GM18511 (cell line): ENCODE measurements around the gene C1orf159.
"Not testable (repeated sequence)": the region's sequence is repeated elsewhere in the genome, so short reads cannot be mapped to it uniquely, and the experiment has no call there.

ENCODE experiments used
- ATAC-seq: cut with Tn5 transposase; IDR thresholded peaks from one replicate; pipeline ENCODE4 v1.9.1; 2021; ENCODE audit warnings: mild to moderate bottlenecking, moderate library complexity; ENCODE audit not compliant: unreplicated experiment

The C1orf159 gene

DNA sequence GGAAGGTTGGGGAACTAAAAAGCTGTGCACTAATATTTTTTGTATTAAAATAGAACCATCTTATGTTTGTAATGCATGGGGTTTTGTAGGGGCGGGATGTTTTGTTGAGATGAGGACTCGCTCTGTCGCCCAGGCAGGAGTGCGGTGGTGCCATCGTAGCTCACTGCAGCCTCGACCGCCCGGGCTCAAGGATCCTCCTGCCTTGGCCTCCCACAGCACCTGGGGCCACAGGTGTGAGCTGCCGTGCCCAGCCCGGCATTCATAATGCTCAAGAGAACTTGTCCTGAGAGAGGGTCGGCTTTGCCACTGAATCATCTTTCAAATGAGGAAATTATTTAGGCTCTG, 3.0 kb upstream of the C1orf159 start:
- ATAC-seq = no peak

DNA sequence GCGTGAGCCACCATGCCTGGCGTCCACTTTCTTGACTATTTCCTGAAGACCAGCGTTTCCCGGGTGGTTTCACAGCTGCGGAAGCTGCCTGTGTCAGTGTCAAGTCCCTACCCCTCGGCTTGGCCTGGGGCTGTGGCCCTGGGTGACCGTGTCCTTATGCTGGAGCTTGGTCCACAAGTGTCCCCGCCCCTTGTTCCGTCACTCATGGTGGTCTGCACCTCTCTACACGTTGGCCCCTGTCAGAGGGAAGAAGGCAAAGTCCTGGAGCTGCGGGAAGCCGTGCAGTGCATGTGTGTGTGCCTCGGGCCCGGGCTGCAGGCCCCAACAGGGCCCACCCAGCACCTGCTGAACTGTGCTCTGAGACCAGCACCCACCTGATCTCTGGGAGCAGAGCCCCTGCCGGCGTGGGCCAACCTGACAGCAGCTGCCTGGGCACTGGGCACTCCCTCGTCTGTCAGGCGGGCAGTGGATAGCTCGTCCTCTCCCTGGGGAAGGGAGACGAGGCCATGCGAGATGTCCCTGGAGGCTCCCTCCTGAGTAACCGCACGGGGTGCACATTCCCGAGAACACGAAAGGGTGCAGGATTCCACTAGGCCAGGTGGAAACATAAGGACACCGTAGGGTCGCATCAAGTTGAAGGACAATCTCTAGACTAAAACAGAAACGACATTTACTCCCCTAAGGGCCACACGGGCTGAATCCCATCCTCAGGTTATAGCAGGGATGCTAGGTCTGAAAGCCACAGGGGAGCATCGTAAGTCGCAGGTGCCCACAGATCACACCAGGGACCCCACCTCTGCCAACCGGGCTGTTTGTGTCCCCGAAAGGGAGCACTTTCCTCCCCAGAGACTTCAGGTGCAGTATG, 2.4 kb upstream of the C1orf159 start:
- no peak for ATAC-seq

DNA sequence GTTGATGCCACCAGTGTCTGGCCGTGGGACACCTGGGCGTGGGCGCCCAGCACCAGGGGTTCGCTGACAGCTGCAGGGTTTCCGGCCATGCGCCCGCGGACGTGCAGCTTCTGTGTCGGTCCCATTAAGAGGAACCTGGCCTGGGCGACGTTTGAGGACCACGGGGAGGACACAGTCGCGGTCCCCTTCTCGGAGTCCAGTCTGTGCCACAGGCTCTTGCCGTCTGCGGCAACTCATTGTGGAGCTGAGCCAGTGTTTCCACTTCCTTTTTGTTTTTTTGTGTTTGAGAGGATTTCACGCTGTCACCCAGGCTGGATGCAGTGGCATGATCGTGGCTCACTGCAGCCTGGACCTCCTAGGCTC, 1.6 kb upstream of the C1orf159 start:
- ATAC-seq = no peak

DNA sequence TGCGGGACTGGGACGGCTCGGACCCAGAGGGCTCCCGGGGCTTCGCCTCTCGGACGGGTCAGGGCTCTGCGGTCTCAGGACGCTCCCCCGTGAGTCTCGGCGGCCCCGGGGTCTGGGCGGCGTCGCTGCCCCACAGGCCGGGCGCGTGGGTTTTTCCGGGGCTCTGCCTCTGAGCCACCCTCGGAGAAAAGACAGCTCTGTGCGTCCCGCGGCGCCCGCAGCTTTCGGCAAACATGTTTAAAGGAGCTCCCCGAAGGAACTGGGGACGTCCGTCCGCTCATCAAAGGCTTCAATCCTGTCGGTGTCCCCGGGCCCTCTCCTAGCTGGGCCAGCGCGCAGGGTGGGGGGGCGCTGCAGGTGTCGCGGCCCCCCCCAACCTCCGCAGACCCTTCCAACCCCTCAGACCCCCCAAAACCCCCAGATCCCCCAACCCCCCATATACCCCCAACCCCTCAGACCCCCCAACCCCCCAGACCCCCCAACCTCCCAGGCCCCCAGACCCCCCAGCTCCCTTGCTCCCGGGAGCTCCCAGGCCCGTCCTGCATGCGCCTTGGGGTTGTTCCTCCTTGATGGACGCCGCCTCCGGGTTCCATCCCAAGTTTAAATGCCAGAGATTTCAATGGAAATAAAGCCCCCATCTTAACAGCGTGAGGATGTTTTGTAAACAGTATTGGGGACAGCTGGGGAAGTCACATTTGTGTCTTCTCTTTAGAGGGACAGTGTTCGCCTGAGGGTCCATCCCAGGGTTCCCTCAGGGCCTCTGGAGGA, 996 bp upstream of the C1orf159 start:
- no peak for ATAC-seq

DNA sequence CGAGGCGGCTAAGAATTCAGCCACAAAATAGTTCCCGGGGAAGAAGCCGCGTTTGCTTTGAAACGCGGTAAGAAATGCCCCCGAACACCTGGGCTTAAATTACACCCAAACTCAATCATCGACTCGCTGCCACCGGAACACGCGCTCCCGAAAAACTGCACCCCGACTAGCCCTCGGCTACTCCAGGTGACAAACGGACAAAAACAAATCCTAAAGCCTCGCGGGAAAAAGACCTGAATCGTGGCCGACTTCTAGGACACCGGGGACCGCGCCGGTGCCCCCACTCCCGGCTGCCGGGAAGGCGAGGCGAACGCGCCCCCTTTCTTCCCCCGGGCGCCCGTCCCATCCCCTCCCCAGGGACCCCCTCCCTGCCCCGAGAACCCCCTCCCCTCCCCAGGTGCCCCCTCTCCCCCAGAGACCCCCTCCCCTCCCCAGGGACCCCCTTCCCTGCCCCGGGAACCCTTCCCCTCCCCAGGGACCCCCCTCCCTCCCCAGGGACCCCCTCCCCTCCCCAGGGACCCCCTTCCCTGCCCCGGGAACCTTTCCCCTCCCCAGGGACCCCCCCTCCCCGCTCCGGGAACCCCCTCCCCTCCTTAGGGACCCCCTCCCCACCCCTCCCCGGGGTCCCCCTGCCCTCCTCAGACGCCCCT, 628 bp downstream of the C1orf159 start:
- ATAC-seq = no peak

DNA sequence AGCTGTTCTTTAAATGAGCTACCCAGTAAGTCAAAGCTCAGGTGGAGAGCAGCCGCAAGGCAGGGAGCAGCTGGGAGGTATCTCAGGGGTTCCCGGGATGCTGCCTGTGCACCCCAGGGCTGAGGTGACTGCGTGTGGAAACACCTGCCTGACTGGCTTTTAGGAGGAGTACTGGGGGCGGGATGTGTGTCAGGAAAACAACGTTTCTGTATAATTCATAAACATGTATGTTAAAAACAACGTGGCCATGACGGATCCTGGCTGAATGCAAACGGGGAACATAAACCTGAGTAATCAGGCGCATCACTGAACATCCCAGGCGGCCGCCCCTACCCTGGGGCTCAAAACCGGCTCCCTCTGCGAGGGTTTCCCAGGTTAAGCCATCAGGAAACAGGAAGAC, 1.5 kb downstream of the C1orf159 start:
- no peak for ATAC-seq

DNA sequence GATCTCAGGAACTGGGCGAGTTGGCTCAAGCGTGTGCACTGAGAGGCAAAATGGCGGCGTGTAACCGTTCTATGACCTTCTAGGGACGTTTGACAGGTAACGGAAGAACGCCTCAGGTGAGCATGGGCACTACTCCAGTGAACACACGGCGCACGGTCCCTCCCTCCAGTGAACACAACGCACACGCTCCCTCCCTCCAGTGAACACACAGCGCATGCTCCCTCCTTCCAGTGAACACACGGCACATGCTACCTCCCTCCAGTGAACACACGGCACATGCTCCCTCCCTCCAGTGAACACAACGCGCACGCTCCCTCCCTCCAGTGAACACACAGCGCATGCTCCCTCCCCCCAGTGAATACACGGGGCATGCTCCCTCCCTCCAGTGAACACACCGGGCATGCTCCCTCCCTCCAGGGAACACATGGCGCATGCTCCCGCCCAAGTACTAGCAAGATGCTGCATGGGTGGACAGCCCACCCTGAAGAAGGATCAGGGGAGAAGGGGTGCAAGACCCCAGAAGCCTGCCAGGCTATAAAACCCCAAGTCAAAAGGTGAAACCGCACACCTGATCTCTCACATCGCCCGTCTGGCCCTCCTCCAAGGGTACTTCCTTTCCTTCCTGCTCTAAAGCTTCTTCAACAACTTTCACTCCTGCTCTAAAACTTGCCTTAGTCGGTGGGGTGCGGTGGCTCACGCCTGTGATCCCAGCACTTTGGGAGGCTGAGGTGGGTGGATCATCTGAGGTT, 3.5 kb downstream of the C1orf159 start:
- ATAC-seq = no peak

DNA sequence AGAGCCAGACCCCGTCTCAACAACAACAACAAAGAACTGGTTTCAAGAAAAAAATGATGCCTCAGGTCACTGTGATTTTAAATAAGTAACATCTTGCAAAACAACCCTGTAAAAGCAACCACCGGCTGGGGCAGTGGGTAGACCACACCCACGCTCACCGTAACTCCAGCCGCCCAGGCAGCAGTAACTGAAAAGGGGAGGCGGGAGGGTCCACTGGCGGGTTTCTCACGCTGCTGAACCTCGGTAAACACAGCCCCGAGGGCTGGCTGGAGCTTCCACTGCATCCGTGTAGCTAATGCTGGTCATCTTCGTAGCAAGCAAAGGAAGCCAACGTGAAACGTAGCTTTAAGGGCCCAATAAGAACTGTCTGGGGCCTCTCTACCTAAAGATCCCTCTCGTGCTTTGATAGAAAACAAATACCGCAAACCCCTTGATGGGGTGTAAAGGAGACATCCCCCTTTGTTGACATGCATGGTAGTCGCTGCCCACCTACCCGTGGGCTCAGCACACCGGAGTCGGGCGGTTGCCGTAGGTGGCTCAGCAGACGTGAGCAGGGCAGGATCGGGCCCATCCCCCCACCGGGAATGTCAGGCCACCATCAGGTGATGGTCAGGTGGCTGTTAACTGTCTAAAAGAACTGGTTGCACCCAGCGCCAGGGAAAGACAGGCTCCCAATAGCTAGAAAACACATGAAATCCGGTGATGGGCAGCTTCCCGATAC, 4.2 kb downstream of the C1orf159 start:
- ATAC-seq = no peak

DNA sequence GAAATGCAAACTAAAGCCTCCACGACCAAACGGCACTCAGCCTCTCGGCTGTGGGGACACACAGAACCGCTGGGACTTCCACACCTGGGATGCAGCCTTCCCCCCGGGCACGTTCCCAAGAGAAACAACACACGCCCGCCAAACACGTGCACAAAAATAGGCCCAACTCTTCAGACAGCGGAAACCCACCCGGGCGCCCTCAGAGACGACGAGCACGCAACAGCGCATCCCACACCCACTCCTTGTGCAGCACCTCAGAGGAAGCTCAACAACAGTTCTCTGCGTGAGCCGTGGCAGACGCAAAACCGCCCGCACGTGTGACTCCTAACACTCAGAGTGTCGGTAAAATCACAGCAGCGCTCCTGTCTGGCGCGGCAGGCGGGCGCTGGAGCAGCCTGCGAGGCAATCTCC, 5.3 kb downstream of the C1orf159 start:
- no peak for ATAC-seq

DNA sequence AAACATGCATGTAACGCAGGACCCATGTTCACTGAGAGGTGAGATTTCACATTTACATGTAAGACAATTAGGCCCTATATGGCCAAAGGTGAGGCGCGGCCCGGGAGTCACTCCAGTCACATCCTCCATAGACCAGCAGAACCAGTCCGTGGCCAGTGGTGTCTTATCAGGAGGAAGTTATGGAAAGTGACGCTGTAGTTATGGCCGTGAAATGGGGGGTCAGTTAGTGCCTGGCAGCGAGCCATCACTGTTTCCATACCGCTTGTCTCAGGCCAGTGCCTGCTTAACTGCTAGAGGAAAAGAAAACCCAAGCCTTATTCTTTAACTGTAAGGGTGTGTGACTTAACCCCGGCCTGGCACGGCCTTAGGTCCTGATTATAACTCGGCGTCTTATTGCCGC, 6.1 kb downstream of the C1orf159 start:
- ATAC-seq = no peak

DNA sequence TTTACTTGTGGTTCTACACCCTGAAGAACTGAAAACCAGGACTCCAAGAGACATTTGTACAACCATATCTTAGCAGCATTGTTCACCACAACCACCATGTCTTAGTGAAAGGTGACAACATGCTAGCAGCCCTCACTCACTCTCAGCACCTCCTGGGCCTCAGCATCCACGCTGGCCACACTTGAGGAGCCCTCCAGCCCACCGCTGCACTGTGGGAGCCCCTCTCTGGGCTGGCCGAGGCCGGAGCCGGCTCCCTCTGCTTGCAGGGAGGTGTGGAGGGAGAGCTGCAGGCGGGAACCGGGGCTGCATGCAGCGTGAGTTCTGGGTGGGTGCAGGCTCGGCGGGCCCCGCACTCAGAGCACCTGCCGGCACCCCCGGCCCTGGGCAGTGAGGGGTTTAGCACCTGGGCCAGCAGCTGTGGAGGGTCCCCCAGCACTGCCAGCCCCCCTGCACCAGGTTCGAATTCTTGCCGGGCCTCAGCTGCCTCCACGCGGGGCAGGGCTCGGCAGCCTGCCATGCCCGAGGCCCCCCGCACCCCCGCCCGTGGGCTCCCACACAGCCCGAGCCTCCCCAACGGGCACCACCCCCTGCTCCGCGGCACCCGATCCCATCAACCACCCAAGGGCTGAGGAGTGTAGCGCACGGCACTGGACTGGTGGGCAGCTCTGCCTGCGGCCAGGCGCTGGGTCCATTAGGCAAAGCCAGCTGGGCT, 9.2 kb downstream of the C1orf159 start:
- no peak for ATAC-seq

DNA sequence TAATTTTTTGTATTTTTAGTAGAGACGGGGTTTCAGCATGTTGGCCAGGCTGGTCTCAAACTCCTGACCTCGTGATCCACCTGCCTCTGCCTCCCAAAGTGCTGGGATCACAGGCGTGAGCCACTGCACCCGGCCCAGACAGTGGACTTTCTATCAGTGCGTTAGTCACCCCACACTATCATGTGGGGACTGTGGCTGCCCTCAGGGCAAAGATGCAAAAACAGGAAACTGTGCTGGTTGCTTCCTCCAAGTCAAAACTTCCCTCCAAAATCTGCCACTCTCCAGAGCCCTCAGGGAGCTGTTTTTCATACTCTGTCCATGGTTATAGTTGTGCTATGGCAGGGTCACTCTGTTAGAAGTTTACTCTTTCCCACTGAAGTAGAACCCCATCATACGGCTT, 11.7 kb downstream of the C1orf159 start:
- not testable (repeated sequence) for ATAC-seq

DNA sequence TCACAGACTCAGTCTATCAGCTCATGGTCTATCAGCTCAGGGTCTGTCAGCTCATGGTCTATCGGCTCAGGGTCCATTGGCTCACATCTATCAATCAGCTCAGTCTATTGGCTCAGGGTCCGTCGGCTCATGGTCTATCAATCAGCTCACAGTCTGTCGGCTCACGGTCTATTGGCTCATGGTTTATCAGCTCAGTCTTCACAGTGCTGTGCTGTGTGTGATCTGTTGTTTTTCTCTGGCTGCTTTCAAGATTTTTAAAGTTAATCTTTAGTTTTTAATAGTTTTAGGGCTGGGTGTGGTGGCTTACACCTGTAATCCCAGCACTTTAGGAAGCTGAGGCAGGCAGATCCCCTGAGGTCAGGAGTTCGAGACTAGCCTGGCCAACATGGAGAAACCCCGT, 14.4 kb downstream of the C1orf159 start:
- no peak for ATAC-seq

DNA sequence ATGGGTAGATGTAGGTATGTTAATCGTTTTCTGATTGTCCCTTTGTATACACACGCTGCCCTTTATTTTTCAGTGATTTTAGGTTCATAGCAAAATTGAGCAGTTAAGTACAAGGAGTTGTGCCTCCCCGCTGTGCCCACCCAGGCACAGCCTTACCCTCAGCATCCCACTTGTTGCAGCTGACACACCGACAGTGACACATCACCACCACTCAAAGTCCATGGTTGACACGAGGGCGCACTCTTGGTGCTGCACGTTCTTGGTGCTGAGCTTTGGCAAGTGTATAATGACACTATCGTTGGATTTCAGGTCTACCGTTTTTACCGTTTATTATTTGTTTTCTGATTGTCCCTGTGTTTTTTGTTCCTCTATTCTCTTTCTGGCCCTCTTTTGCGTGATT, 15.6 kb downstream of the C1orf159 start:
- ATAC-seq = no peak

DNA sequence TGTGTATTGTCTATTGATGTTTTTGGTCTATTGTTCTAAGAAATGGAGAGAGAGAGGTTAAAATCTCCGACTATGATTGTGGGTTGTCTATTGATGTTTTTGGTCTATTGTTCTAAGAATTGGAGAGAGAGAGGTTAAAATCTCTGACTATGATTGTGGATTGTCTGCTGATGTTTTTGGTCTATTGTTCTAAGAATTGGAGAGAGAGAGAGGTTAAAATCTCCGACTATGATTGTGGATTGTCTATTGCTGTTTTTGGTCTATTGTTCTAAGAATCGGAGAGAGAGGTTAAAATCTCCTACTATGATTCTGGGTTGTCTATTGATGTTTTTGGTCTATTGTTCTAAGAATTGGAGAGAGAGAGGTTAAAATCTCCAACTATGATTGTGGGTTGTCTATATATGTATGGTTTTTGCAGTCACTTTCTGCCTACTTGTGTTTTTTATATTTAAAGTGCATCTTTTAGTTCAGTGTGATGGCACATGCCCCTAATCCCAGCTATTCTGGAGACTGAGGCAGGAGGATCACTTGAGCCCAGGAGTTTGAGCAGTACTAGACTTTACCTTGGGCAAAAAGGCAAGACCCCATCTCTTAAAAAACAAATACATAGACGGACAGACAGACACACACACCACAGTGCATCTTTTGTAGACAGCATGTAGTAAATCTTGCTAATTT, 16.2 kb downstream of the C1orf159 start:
- no peak for ATAC-seq

DNA sequence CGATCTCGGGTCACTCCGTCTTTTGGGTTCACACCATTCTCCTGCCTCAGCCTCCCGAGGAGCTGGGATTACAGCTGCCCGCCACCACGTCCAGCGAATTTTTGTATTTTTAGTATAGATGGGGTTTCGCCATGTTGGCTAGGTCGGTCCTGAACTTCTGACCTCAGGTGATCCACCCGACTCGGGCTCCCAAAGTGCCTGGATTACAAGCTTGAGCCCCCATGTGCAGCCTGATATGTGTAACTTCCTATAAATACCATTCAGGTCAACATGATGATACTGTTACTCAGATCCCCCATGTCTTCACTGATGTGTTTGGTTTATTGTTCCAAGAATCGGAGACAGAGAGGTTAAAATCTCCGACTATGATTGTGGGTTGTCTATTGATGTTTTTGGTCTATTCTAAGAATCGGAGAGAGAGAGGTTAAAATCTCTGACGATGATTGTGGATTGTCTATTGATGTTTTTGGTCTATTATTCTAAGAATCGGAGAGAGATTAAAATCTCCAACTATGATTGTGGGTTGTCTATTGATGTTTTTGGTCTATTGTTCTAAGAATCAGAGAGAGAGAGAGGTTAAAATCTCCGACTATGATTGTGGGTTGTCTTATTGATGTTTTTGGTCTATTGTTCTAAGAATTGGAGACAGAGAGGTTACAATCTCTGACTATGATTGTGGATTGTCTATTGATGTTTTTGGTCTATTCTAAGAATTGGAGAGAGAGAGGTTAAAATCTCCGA, 17.0 kb downstream of the C1orf159 start:
- no peak for ATAC-seq

DNA sequence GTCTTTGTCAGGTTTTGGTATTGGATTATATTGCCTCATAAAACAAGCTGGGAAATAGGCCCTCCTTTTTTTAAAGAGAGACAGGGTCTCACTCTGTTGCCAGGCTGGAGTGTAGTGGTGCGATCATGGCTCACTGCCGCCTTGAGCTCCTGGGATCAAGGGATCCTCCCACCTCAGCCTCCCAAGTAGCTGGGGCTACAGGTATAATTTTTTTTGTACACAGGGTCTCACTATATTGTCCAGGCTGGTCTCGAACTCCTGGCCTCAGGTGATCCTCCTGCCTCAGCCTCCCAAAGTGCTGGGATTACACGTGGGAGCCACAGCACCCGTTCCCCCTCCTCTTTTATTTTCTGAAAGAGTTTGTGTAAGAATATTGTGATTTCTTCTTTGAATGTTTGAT, 19.8 kb downstream of the C1orf159 start:
- not testable (repeated sequence) for ATAC-seq

DNA sequence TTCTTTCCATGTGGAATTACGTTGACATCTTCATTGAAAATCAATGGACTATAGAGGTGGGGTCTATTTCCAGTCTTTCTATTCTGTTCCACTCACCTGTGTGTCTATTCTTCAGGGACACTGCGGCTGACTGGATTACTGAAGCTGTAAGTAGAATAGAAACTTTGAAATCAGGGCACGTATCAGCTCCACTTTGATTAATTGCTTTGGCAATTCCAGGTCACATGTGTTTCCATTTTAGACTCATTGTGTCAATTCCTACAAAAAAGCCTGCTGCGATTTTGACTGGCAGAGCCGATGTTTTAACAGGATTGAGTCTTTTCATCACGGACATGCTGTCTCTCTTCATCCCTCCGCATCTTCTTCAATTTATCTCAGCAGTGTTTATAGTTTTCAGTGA, 20.9 kb downstream of the C1orf159 start:
- ATAC-seq = no peak

DNA sequence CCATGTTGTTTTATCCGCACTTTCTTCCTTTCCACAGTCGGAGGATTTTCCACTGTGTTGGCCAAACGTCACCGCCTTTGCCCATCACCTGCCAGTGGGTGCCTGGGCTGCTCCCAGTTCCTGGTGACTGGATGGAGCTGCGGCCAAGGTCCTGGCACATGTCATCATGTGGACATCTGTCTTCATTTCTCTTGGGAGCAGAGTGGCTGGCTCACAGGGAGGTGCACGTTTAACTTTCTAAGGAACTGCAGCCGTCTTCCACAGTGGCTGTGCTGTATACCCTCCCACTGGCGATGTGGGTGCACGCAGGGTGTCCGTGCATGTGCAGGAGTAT, 22.3 kb downstream of the C1orf159 start:
- ATAC-seq = no peak
